GM19397 (cell line): ENCODE results near the gene SCFD2.
"Not testable (repeated sequence)": the region's sequence is repeated elsewhere in the genome, so short reads cannot be mapped to it uniquely, and the experiment has no call there.

ENCODE experiments used
- ATAC-seq: cut with Tn5 transposase; IDR thresholded peaks from one replicate; pipeline ENCODE4 v1.9.1; 2021; ENCODE audit warnings: mild to moderate bottlenecking, moderate library complexity; ENCODE audit not compliant: unreplicated experiment

Gene SCFD2

DNA sequence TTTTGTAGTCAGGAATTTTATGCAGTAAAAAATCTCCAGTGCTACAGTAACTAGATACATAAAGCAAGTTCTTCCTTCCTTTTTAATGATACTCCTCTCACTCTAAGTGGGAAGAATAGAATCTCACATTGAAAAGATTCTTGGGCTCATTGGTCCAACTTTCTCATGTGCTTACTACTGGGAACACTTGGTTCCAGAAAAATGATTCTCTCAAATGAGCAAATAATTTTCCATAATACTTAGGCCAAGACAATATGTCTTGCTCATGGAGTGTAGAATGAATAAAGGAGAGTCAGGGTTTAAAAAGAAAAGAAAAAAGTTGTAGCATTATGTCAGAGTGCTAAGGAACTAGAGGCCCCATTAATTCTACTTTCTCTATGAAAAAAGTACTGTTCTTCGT, 306.0 kb downstream of the SCFD2 start:
- ATAC-seq, result no peak

DNA sequence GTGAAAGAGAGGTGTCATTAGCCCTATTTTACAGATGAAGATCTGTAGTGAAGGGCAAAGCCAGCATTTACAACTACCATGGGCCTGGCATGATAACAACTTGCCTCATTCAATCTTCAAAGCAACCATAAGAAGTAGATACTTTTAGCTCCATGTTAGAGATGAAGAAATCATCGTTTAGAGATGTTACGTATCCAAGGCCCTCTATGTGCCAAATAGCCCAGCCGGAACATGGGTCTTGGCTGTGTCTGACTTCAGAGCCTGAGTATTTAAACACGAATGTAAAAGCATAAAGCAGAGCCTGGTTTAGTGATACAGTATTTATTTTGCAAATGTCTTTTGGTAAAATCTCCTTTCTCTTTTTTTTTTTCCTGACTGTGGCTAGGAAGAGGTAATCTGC, 306.6 kb downstream of the SCFD2 start:
- no peak for ATAC-seq

DNA sequence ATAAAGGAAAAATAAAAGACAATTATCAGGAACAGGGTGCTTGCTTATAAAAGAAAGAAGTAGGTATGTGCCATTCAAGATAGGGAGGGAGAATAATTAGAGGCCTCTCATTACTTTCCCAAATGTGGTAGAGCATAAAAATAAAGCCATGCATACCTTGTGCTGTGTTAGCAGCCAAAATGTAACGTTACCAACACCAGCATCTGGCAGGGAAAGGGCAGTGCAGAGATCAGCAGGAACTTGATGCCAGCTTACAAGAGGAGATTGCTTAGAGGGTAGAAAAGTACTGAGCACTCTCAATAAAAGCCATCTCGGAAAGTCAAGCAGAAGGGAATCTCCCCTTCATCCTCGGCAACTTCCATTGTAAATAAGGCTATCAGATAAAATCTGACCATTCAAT, 308.2 kb downstream of the SCFD2 start:
- no peak for ATAC-seq

GRCh38 chr4:53057108-53057507, 308.8 kb downstream of the SCFD2 start:
- ATAC-seq, result not testable (repeated sequence)

DNA sequence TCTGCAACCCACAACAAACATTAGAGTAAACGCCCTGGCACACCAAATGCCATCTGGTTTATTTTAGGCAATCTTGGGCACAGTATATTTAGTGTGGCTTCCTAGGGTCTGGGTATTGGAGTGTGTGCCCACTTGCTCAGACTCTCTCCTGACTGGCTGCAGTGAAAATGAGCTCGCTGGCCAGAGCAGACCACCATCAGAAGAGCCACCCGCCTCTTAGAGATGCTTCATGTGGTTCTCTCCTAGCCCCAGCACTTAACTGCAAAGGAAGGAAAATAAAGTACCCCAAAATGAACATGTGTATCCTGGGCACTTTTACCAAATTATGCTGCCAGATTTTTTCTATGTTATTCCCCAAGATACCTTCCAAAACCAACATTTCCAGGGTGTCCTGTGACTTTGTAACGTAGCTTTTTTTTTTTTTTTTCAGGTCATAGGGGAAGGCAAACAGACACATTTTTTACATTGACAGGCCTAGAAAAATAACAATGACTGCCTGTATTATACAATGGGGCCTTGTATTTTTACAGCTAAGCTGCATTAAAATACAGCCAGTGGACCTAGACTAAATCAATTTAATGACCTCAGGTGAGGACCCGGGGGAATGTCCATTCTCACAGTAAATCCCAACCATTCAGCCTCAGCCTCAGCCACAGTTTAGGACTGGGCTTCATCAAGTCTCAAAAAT, 310.0 kb downstream of the SCFD2 start:
- no peak for ATAC-seq

- no peak for ATAC-seq
These were observed 310.6 kb downstream of the SCFD2 start for GRCh38 chr4:53055274-53055673.

GRCh38 chr4:53050361-53050774, 315.5 kb downstream of the SCFD2 start:
- ATAC-seq, result no peak

GRCh38 chr4:53049528-53049927, 316.3 kb downstream of the SCFD2 start:
- ATAC-seq, result no peak

DNA sequence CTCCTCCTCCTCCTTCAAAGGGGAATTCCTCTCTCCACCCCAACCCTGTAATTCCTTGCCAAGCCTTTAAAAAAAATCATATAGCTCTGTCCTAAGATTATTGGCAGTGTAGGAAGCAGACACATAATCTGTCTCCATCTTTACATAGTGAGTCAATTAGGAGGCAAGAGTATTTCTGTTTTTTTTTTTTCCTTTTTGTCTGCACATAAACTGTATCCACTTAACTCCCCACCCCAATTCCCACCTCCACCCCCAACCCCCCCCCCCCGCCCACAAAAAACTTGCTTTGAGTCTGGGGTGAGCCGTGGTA, 321.3 kb downstream of the SCFD2 start:
- no peak for ATAC-seq

GRCh38 chr4:53043891-53044650, 321.8 kb downstream of the SCFD2 start:
- ATAC-seq, result no peak

GRCh38 chr4:53043055-53043454, 322.8 kb downstream of the SCFD2 start:
- no peak for ATAC-seq

GRCh38 chr4:53040851-53041250, 325.0 kb downstream of the SCFD2 start:
- no peak for ATAC-seq

DNA sequence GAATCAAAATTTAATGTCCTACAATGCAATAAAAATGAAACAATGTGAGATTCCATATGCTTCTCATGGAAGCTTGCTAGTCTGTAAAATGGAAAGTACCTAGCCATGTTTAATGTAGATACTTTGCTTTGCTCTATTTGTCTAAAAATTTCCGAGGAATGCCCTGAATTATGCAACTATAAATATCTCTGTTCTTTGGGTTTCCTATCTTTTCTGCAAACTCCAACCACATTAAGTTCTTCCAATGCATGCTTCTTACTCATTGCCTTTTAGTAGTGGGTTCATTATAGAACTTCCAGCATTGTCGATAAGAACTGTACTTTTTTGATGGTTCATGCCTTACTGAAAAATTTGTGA, 325.4 kb downstream of the SCFD2 start:
- ATAC-seq, result no peak

DNA sequence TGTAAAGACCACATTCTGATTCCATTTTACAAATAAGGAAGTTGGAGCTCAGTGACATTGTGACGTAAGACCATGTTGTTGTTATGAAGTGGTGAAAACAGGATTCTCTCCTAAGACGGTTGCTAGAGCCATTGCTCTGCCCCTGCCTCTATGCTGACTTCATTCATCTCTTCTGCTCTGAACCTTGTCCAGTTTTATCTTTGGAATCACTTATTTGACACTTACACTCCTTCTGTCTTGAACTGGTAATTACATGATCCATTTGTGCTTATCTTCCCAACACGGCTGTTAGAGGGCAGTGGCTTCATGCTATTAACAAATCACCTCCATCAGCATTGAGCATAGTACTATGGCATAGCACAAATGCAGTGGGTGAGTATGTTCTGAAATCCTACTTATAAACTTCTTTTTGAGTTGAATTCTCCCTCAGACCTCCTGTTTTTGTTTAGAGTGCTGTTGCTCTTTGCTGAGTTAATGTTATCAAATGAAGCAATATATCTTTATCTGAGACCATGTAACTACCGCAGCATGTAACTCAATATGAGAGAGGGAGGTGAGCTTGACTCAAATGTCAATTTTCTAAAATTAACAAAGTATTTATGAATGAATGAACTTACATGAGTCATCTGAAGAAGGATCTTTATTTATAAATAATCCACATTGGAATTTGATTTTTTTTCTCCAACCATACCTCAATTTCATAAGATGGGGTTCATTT, 326.0 kb downstream of the SCFD2 start:
- no peak for ATAC-seq

- no peak for ATAC-seq
These were observed 328.0 kb downstream of the SCFD2 start for GRCh38 chr4:53037892-53038291.

GRCh38 chr4:53032908-53033307, 333.0 kb downstream of the SCFD2 start:
- ATAC-seq, result not testable (repeated sequence)

DNA sequence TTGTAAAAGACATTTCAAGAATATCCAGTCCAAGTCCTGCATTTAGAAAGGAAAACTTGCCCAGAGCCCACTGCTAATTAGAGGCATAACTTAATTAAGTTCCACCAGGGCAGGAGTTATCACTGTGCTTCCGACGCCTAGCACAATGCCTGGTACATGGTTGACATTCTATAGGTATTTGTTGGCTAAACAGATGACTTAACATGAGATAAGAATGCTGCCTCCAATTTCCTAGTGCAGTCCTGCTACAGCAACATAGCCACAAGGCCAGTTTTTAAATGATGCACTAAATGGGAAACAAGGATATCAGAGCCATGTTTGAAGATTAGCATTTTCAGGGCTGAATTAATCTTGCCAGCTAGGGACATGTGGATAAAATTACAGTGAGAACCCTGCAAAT, 339.6 kb downstream of the SCFD2 start:
- ATAC-seq, result no peak

GRCh38 chr4:53023677-53024299, 342.1 kb downstream of the SCFD2 start:
- no peak for ATAC-seq

DNA sequence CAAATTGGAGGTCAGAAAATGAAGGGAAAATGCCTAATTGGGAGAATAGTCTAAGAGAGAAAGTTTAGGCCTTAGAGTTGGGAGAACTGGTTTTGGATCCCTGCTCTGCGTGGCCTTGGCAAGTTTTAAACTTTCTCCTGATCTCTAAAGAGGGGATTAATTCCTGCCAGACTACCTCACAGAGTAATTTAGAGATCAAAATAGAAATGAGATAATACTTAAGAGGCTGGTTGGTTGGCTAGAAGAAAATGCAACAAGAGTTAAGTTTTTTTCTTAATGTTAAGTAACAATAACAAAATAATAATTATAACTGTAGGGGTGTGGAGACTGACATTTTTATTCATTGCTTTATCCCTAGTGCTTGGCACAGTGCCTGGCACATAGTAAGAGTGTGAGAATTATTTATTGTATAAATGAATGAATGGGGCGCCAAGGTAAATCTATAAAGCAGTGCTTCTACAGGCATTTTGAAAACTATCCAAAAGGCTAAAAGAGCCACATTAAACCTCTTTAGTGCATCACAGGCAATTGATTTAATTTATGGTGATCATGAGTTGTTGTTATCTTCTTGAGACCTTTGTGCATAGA, 343.3 kb downstream of the SCFD2 start:
- ATAC-seq, result no peak

DNA sequence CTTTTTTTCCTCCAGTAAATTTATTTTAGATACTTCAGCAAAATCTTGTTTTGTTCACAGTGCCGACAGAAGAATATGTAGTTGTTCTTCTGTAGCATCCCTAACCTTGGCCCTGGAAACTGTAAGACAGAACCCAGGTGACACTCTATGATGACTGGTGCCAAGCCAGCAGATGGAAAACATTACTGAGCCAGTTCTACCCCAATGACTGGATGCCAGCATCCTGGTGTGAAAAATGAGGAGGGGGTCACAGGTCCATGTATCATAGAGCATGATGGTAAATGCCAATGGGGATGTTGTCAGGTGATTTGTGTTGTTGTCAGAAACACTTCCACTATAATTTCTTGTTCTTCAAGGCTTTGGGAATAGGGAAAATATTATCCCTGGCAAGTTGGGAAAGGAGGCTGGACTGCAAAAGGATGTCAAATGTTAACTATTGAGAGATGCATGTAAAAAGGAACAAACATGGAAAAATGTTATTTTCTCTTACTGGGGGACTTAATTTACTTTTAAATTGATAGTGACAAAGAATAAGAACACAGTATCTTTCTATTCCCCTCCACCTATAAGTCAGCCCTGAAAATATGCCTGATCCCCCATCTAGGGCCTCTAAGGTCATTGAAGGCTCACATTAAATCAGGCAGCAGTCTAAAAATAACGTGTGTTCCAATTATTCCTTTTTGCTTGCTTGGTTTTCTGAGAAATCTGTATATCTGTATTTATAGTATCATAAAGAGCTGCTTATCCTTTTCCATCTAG, 343.9 kb downstream of the SCFD2 start:
- no peak for ATAC-seq
